ENCODE data around the gene MAFG.
"Not testable (repeated sequence)": the region's sequence is repeated elsewhere in the genome, so short reads cannot be mapped to it uniquely, and the experiment has no call there.

- TF ChIP-seq CTCF, POLR2A (IDR thresholded peaks at IDR 0.05): not testable (repeated sequence)
These were observed 9.2 kb downstream of the MAFG start for GRCh38 chr17:81918333-81918669.
